Measurements from ENCODE around the gene TMEM17.

DNA sequence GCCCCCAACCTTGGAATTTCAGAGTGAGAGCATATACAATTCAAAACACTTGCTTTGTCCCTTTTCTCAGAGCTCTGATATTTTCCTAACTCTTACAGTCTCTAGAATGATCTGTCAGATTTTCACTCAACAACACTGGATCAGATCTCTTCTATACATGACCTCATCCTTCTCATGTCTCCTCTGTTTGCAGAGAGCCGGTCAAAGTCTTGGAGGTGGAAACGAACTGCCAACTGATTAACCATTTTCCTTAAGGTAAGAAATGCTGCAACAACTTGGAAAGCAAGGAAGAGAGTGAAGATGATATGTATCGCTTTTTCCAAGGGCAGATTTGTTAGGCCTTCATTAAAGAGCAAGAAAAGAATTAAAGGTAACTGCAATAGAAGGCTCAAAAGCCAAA, 4.9 kb downstream of the TMEM17 start:
- TF ChIP-seq CTCF (conservative IDR thresholded peaks at IDR 0.05 in 1 of 2, IDR thresholded peaks at IDR 0.05 in 1 of 2; ENCODE audit: low read depth in 1 of 2, low read length in 2 of 2) (no peak), EZH2 (IDR thresholded peaks at IDR 0.05; ENCODE audit: low read length, missing control alignments) (no peak)

Data from fibroblast of lung (primary cell).